Nephron (organoid): Measurements from ENCODE around the gene MTFR1L.

Source experiments
- H3K27ac Mint-ChIP-seq, 3 experiments: 2 replicates each; pipeline ENCODE4 v1.8.0; 2020; ENCODE audit warnings: mixed read lengths in 3 of 3, mild to moderate bottlenecking in 2 of 3, moderate library complexity in 1 of 3
- H3K27me3 Mint-ChIP-seq: 2 replicates; pipeline ENCODE4 v1.8.0; 2021; ENCODE audit warnings: low read depth, mild to moderate bottlenecking, moderate library complexity, mixed read lengths
- H3K36me3 Mint-ChIP-seq: 2 replicates; pipeline ENCODE4 v1.8.0; 2020; ENCODE audit warnings: low read depth, mixed read lengths
- H3K4me1 Mint-ChIP-seq: 2 replicates; pipeline ENCODE4 v1.8.0; 2020; ENCODE audit warnings: mixed read lengths
- H3K4me3 Mint-ChIP-seq, 3 experiments: 2 replicates each; pipeline ENCODE4 v1.8.0; 2020; ENCODE audit warnings: mild to moderate bottlenecking in 3 of 3, mixed read lengths in 3 of 3, moderate library complexity in 2 of 3
- H3K9me3 Mint-ChIP-seq: 2 replicates; pipeline ENCODE4 v1.8.0; 2020; ENCODE audit warnings: mixed read lengths
- TF ChIP-seq, protein P1 (sequence below), 3 experiments: fragments of 200-600 bp; sonication (generic); IDR thresholded peaks; one replicate each; pipeline ENCODE4 v1.5.0; 2021; ENCODE audit warnings: antibody characterized with exemption in 3 of 3; ENCODE audit not compliant: unreplicated experiment in 3 of 3

Gene MTFR1L

DNA sequence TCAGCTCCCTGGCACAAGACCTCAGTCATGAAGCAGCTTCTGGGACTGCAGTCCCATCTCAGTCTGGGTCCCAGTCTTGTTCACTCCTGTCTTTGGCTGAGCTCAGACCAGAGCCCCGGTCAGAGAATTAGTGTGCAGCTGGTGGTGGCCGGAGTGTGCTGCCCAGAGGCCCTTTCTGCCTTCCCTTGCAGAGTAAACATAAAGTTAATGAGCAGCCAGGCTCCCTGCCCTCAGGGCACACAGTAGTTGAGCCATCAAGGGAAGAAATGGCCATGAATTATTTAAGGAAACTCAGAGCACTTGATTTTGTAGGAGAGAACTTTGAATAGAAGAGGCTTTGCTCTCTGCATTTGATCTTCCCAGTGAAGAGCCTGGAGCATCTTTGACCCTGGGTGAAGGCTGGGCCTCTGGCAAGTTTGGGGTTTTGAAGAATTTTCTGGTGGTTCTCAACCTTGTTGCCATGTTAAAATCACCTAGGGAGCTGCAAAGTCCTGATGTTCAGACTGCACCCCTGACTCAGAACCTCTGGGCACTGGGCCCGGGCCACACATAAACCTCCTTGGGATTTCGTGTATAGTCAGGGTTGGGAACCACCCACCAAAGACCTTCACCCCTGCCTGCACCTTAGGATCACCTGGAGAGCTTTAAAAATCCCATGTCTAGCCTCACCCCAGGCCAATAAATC is 46.2 kb upstream of the MTFR1L start:
- Mint-ChIP-seq H3K4me1 (peaks cover 60% of the 10 kb centered on the region), H3K9me3 (no peaks in the 10 kb centered on the region), H3K36me3 (peaks cover 6% of the 10 kb centered on the region), H3K4me3 (peak overlapping the region in 1 of 3 experiments; percentile 20), H3K27me3 (peaks cover 54% of the 10 kb centered on the region), H3K27ac (peak overlapping the region; percentile 63 to 93 (median 90))
- TF ChIP-seq, protein P1, sequence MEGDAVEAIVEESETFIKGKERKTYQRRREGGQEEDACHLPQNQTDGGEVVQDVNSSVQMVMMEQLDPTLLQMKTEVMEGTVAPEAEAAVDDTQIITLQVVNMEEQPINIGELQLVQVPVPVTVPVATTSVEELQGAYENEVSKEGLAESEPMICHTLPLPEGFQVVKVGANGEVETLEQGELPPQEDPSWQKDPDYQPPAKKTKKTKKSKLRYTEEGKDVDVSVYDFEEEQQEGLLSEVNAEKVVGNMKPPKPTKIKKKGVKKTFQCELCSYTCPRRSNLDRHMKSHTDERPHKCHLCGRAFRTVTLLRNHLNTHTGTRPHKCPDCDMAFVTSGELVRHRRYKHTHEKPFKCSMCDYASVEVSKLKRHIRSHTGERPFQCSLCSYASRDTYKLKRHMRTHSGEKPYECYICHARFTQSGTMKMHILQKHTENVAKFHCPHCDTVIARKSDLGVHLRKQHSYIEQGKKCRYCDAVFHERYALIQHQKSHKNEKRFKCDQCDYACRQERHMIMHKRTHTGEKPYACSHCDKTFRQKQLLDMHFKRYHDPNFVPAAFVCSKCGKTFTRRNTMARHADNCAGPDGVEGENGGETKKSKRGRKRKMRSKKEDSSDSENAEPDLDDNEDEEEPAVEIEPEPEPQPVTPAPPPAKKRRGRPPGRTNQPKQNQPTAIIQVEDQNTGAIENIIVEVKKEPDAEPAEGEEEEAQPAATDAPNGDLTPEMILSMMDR (IDR thresholded peaks at IDR 0.05; ENCODE audit: unreplicated experiment in 3 of 3) = no peak

DNA sequence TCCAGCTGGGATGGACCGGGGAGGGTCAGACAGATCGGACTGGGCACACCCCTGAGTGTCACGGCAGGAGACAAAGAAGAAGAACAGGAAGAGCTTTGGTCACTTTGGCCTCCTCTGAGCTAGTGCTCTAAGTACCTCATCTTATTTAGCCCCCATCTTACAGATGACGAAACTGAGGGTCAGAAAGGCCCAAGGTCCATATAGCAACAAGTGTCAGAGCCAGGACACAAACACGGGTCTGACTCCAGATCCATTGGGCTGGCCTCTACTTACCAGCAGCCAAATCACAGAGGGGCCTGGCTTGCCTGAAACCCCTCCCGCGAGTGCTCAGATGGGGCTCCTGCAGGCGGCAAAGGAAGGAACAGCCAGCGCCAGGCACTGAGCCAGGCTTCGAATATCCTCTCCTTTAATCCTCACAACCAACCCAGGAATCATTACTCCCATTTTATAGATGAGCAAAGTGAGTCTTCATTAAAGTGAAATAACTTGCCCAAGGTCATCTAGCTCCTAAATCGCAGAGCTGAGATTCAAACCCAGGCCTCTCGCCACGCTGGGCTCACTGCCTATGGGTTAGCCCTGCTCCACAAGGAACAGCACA is 45.4 kb upstream of the MTFR1L start:
- H3K4me3 Mint-ChIP-seq = no peak overlapping the region
- no peaks in the 10 kb centered on the region for H3K9me3 Mint-ChIP-seq
- TF ChIP-seq, protein P1 (IDR thresholded peaks at IDR 0.05; ENCODE audit: unreplicated experiment in 3 of 3) = no peak
- H3K27me3 Mint-ChIP-seq = peaks cover 56% of the 10 kb centered on the region
- peak overlapping the region; percentile 63 to 93 (median 90) for H3K27ac Mint-ChIP-seq
- peaks cover 60% of the 10 kb centered on the region for H3K4me1 Mint-ChIP-seq
- peaks cover 6% of the 10 kb centered on the region for H3K36me3 Mint-ChIP-seq

DNA sequence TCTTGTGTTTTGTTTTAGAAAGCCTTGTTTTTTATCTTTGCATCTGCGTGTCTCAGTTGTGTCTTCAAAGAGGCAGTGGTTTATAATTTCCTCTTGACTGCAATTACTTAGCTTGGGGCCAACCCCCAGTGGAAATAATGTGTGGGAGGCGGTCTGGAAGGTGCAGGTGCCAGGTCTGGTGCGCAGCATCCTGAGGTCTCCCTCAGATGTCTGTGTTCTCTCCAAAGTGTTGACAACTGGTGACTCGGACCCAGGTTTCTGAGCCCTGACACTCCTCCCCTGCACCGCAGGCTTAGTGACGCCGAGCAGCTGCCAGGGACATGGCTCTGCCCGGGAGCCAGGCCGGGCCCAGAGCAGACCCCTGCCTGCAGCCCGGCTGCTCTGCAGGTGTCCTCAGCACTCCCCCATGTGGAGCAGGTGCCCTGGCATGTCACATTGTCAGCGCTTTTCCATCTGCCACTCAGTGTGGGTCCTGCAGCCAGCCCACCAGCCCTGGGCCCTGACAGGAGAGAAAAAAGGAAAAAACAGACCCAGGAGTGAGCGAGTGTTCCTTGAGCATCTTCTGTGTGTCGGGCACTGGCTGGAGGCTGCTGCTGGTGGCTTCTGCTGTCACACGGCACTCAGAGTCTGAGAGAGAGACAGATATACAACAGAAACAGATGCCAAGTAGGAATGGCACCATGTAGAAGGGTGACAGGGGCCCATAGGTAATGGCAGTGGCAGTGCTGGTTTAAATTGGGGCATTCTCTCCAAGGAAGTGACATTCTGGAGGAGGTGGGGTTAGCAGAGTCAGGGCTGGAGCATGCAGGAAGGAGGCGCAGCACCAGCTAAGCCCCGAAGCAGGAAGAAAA is 44.6 kb upstream of the MTFR1L start:
- no peaks in the 10 kb centered on the region for H3K9me3 Mint-ChIP-seq
- H3K36me3 Mint-ChIP-seq = peaks cover 6% of the 10 kb centered on the region
- peak overlapping the region; percentile 54 to 93 (median 90) for H3K27ac Mint-ChIP-seq
- peaks cover 58% of the 10 kb centered on the region for H3K27me3 Mint-ChIP-seq
- no peak overlapping the region for H3K4me3 Mint-ChIP-seq
- peaks cover 64% of the 10 kb centered on the region for H3K4me1 Mint-ChIP-seq
- TF ChIP-seq, protein P1 (IDR thresholded peaks at IDR 0.05; ENCODE audit: unreplicated experiment in 3 of 3) = no peak

DNA sequence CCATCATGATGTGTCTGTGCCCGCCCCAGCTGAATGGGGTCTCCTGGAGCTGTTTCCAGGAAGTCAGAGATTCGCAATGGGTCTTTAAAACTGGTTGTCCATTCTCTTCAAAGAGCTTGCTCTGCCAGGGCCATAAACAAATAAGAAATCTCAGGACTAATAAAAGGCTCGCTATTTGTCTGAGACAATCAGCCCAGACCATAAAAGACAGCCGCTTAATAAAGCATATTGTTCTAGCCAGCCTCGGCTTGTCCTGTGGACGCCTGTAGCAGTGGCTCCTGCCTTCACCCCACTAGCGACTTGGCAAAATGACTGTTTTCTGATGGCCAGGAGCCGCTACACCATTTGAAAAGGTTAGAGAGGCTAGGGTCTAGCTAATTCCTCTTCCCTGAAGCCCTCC is 40.4 kb upstream of the MTFR1L start:
- TF ChIP-seq, protein P1 (IDR thresholded peaks at IDR 0.05; ENCODE audit: unreplicated experiment in 3 of 3) = no peak
- H3K4me1 Mint-ChIP-seq = peaks cover 44% of the 10 kb centered on the region
- no peaks in the 10 kb centered on the region for H3K9me3 Mint-ChIP-seq
- peaks cover 49% of the 10 kb centered on the region for H3K27me3 Mint-ChIP-seq
- no peak overlapping the region for H3K27ac Mint-ChIP-seq
- H3K36me3 Mint-ChIP-seq = peaks cover 3% of the 10 kb centered on the region
- H3K4me3 Mint-ChIP-seq = no peak overlapping the region

DNA sequence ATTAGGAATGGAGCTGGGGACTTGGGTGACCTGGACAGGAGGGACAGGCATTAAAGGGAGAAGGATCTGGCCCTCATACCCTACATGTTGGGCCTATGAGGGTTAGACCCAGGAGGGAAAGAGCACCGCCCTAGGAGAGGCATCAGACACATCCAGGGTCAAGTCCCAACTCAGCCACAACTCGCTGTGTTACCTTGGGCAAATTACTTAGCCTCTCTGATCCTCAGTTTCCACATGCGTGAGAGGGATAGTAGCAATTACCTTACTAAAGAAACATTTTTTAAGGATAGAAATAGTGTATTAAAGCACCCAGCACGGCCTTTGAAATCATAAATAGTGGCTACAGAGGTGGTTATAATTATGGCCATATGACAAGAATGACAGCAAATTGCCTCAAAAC is 39.9 kb upstream of the MTFR1L start:
- TF ChIP-seq, protein P1 (IDR thresholded peaks at IDR 0.05; ENCODE audit: unreplicated experiment in 3 of 3) = no peak
- H3K4me3 Mint-ChIP-seq = no peak overlapping the region
- peak overlapping the region in 1 of 3 experiments; percentile 63 for H3K27ac Mint-ChIP-seq
- H3K4me1 Mint-ChIP-seq = peaks cover 40% of the 10 kb centered on the region
- H3K27me3 Mint-ChIP-seq = peaks cover 45% of the 10 kb centered on the region
- H3K9me3 Mint-ChIP-seq = no peaks in the 10 kb centered on the region
- peaks cover 3% of the 10 kb centered on the region for H3K36me3 Mint-ChIP-seq
